Heart left ventricle (tissue), 13 donors: ENCODE measurements around the gene GSC.

Experiments used
- POLR2A ChIP-seq, 2 donors: fragments of 450-650 bp; IDR thresholded peaks; one replicate each; pipeline ENCODE4 v1.6.1; 2017; ENCODE audit warnings: antibody characterized with exemption in 2 of 2, mild to moderate bottlenecking in 2 of 2, moderate library complexity in 2 of 2
- TF ChIP-seq, protein P1 (sequence below), 12 donors: fragments of 200-600 bp; sonication (generic) in 4 of 12; IDR thresholded peaks; one replicate each; pipeline versions ENCODE4 v1.5.0 to v1.8.0; 2018 to 2022; ENCODE audit warnings: antibody characterized with exemption in 12 of 12, mild to moderate bottlenecking in 5 of 12
- donor health status: ischemic (EF 13 %, LVEDD 7.1; RV severe dilation, severe dysfunction).
- donor health status: DM: no; HTN: yes; CAD: no.
- donor health status: DM: no; HTN: no; CAD: no.
- donor health status: ischemic (EF 25% LVEDD 6.9; RV normal size, moderate dysfunction).
- donor health status: ischemic (EF 25% LVEDD 5.7; RV mildly dilated, moderate dysfunction).
- donor health status: ischemic (EF 35%, LVEDD 5.7; RV mildly dilated, moderate dysfunction).
- donor health status: nonischemic (EF 11% LVEDD 7.7; RV severe dilation, severe dysfunction).
- donor health status: DM: yes; HTN: yes; CAD: no.
- donor health status: PGD.
- donor health status: ischemic (EF 29% LVEDD 5.4; RV normal size, mild dysfunction).
- donor health status: nonischemic (EF 23%, LVEDD 6.1; RV moderate dilation, normal function).

GRCh38 chr14:94787655-94788054 lies 17.7 kb upstream of the GSC start:
- TF ChIP-seq, protein P1, sequence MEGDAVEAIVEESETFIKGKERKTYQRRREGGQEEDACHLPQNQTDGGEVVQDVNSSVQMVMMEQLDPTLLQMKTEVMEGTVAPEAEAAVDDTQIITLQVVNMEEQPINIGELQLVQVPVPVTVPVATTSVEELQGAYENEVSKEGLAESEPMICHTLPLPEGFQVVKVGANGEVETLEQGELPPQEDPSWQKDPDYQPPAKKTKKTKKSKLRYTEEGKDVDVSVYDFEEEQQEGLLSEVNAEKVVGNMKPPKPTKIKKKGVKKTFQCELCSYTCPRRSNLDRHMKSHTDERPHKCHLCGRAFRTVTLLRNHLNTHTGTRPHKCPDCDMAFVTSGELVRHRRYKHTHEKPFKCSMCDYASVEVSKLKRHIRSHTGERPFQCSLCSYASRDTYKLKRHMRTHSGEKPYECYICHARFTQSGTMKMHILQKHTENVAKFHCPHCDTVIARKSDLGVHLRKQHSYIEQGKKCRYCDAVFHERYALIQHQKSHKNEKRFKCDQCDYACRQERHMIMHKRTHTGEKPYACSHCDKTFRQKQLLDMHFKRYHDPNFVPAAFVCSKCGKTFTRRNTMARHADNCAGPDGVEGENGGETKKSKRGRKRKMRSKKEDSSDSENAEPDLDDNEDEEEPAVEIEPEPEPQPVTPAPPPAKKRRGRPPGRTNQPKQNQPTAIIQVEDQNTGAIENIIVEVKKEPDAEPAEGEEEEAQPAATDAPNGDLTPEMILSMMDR (IDR thresholded peaks at IDR 0.05), result no peak
- no peak for TF ChIP-seq POLR2A (IDR thresholded peaks at IDR 0.05)
